K562 (cell line): ENCODE measurements around the gene CHRNE. TPM values are rescaled to one million over a fixed set of nuclear protein-coding genes. Genes with fewer than 3 reads are reported as not detected.
A peak's percentile ranks its signal among the peaks of the same experiment; 100 is the strongest.

Experiments
- FOXA3 ChIP-seq, 2 experiments: fragments of 450-650 bp in 1 of 2; sonication (generic) in 1 of 2; formaldehyde crosslinking; IDR thresholded peaks in 1 of 2; conservative IDR thresholded peaks in 1 of 2; 2 replicates each; pipeline versions ENCODE4 v1.4.0 to v1.8.0; 2020 to 2022; ENCODE audit warnings: mild to moderate bottlenecking in 2 of 2, missing genetic modification reagents in 1 of 2
- HDAC3 ChIP-seq: fragments of 450-650 bp; IDR thresholded peaks from 2 replicates; pipeline ENCODE4 v1.6.1; 2018; ENCODE audit warnings: borderline replicate concordance, mild to moderate bottlenecking, moderate library complexity; ENCODE audit not compliant: partially characterized antibody
- HEY1 ChIP-seq: fragments of 250-450 bp; sonication (Bioruptor Pico); IDR thresholded peaks from 2 replicates; pipeline ENCODE4 v1.5.0; 2020; ENCODE audit warnings: mild to moderate bottlenecking, moderate library complexity, borderline replicate concordance
- HNRNPH1 ChIP-seq: fragments of 200-400 bp; formaldehyde crosslinking; optimal IDR thresholded peaks from 2 replicates; pipeline ENCODE3; 2017; ENCODE audit warnings: low read depth, mild to moderate bottlenecking, low read length, moderate library complexity
- KAT2B ChIP-seq: IDR thresholded peaks from one replicate; pipeline ENCODE4 v1.6.1; 2012; ENCODE audit warnings: low read depth, mild to moderate bottlenecking, control low read depth, inconsistent platforms, low read length, moderate library complexity
- NFYB ChIP-seq: IDR thresholded peaks from 2 replicates; pipeline ENCODE4 v1.6.1; 2011; ENCODE audit warnings: mild to moderate bottlenecking, moderate library complexity; ENCODE audit not compliant: insufficient read length; ENCODE audit errors: extremely low read depth
- NR2C2 ChIP-seq, 2 experiments: fragments of 200-800 bp in 1 of 2; sonication (Bioruptor generic) in 1 of 2; sonication (generic) in 1 of 2; formaldehyde crosslinking in 1 of 2; IDR thresholded peaks; 2 replicates each; pipeline versions ENCODE4 v1.6.1 to v1.8.0; 2016 to 2022; ENCODE audit warnings: mild to moderate bottlenecking in 1 of 2, missing compliant biosample characterization in 1 of 2, missing genetic modification characterization in 1 of 2, missing genetic modification reagents in 1 of 2
- NRF1 ChIP-seq, 2 experiments: fragments of 450-650 bp; IDR thresholded peaks in 1 of 2; conservative IDR thresholded peaks in 1 of 2; 2 replicates each; pipeline ENCODE4 v1.6.1; 2014; ENCODE audit warnings: mild to moderate bottlenecking in 2 of 2
- PCBP2 ChIP-seq: fragments of 200-400 bp; formaldehyde crosslinking; IDR thresholded peaks from 2 replicates; pipeline ENCODE4 v1.6.1; 2018; ENCODE audit warnings: low read length, low read depth, mild to moderate bottlenecking, moderate library complexity; ENCODE audit not compliant: poor library complexity, severe bottlenecking
- PHF21A ChIP-seq: fragments of 450-650 bp; IDR thresholded peaks from 2 replicates; pipeline ENCODE4 v1.6.1; 2017; ENCODE audit warnings: low read depth, borderline replicate concordance
- PHF8 ChIP-seq: fragments of 200-600 bp; sonication (generic); IDR thresholded peaks from 2 replicates; pipeline ENCODE4 v1.6.1; 2012; ENCODE audit warnings: mixed run types, mild to moderate bottlenecking, inconsistent platforms, low read length, moderate library complexity, borderline replicate concordance
- POLR3A ChIP-seq: IDR thresholded peaks from 2 replicates; pipeline ENCODE4 v1.6.1; 2011; ENCODE audit warnings: borderline replicate concordance, mild to moderate bottlenecking, moderate library complexity; ENCODE audit not compliant: insufficient read length, insufficient read depth; ENCODE audit errors: extremely low read depth
- STAT5A ChIP-seq: IDR thresholded peaks from 2 replicates; pipeline ENCODE4 v1.6.1; 2012; ENCODE audit warnings: low read length, inconsistent platforms, borderline replicate concordance
- TFAM ChIP-seq: fragments of 250-450 bp; sonication (Bioruptor Pico); conservative IDR thresholded peaks from 2 replicates; pipeline ENCODE4 v1.5.0; 2021; ENCODE audit warnings: mild to moderate bottlenecking, moderate library complexity
- USF2 ChIP-seq: sonication (generic); formaldehyde crosslinking; IDR thresholded peaks from 2 replicates; pipeline ENCODE4 v1.5.0; 2020; ENCODE audit warnings: missing genetic modification reagents
- ZBTB5 ChIP-seq: fragments of 450-650 bp; IDR thresholded peaks from 2 replicates; pipeline ENCODE4 v1.6.1; 2017; ENCODE audit warnings: antibody characterized with exemption
- ZFP1 ChIP-seq: fragments of 450-650 bp; formaldehyde crosslinking; IDR thresholded peaks from 2 replicates; pipeline ENCODE4 v1.4.0; 2020; ENCODE audit warnings: mild to moderate bottlenecking, mixed read lengths
- ZNF24 ChIP-seq: fragments of 450-650 bp; IDR thresholded peaks from 2 replicates; pipeline ENCODE4 v1.6.1; 2016
- ZNF263 ChIP-seq: sonication (generic); formaldehyde crosslinking; IDR thresholded peaks from 2 replicates; pipeline ENCODE4 v1.8.0; 2022; ENCODE audit warnings: mild to moderate bottlenecking, missing genetic modification reagents, borderline replicate concordance
- ZNF584 ChIP-seq: fragments of 200-800 bp; sonication (Bioruptor generic); IDR thresholded peaks from 2 replicates; pipeline ENCODE4 v1.6.1; 2016; ENCODE audit warnings: low read depth, mild to moderate bottlenecking, missing genetic modification characterization, missing compliant biosample characterization
- ZNF699 ChIP-seq: fragments of 250-450 bp; sonication (Bioruptor Pico); IDR thresholded peaks from 2 replicates; pipeline ENCODE4 v1.8.0; 2021; ENCODE audit warnings: mild to moderate bottlenecking, moderate library complexity; ENCODE audit not compliant: insufficient replicate concordance
- polyA plus RNA-seq, 8 experiments: library from polyadenylated mRNA; depleted of rRNA in 4 of 8; stranded (reverse) in 5 of 8; unstranded in 3 of 8; fragments of >200 nt; fragmentation: Nextera tagmentation in 2 of 8; fragmentation: Illumina TruSeq in 1 of 8; extraction: Ambion mirVana in 2 of 8; extraction: Trizol in 1 of 8; gene quantifications; 2 replicates each; pipeline versions ENCODE4 v1.2.1 to v1.2.3, GENCODE V29; 2011 to 2014; ENCODE audit warnings: inconsistent platforms in 1 of 8, missing spikeins in 1 of 8
- total RNA-seq, 7 experiments: library from RNA; depleted of rRNA in 6 of 7; stranded (reverse); fragments of >200 nt in 6 of 7; fragmentation: Illumina TruSeq in 2 of 7; extraction: Trizol in 2 of 7; gene quantifications; 2 replicates each; pipeline versions ENCODE4 v1.2.1 to v1.2.3, GENCODE V29; 2011 to 2021; ENCODE audit warnings: low replicate concordance in 1 of 7
- TF ChIP-seq, protein P1 (sequence below): fragments of 450-650 bp; IDR thresholded peaks from 2 replicates; pipeline ENCODE4 v1.6.1; 2014; ENCODE audit warnings: low read depth, mild to moderate bottlenecking, moderate library complexity, borderline replicate concordance

Gene CHRNE
- total and polyA plus RNA-seq, 9 of the 15 experiments (the other 6 are each of a cell fraction or from before 2014, with no cell fraction given): not detected

GRCh38 chr17:4948166-4948930 lies 45.5 kb upstream of the CHRNE start, which contains the start of gene PFN1 (continued):
- TF ChIP-seq HNRNPH1 (no peak), NFYB (no peak), PHF8 (peak; percentile 71), HEY1 (CRISPR knock-in tag) (no peak), PCBP2 (no peak), POLR3A (no peak), NR2C2 (CRISPR knock-in tag; IDR thresholded peaks at IDR 0.05) (0 out of 2 replicates have a peak, but pooled peaks have one; percentile 16), NR2C2 (tag; IDR thresholded peaks at IDR 0.05) (no peak), ZFP1 (CRISPR knock-in tag) (no peak), STAT5A (no peak), ZBTB5 (no peak), FOXA3 (CRISPR knock-in tag; conservative IDR thresholded peaks at IDR 0.05 in 1 of 2, IDR thresholded peaks at IDR 0.05 in 1 of 2) (no peak), HDAC3 (no peak), PHF21A (no peak), ZNF24 (no peak), TFAM (CRISPR knock-in tag) (no peak), USF2 (CRISPR knock-in tag) (no peak), ZNF263 (CRISPR knock-in tag) (no peak), KAT2B (no peak), ZNF584 (CRISPR knock-in tag) (0 out of 2 replicates have a peak, but pooled peaks have one; percentile 10), NRF1 (conservative IDR thresholded peaks at IDR 0.05 in 1 of 2, IDR thresholded peaks at IDR 0.05 in 1 of 2) (no peak), ZNF699 (CRISPR knock-in tag) (no peak)
- TF ChIP-seq, protein P1, sequence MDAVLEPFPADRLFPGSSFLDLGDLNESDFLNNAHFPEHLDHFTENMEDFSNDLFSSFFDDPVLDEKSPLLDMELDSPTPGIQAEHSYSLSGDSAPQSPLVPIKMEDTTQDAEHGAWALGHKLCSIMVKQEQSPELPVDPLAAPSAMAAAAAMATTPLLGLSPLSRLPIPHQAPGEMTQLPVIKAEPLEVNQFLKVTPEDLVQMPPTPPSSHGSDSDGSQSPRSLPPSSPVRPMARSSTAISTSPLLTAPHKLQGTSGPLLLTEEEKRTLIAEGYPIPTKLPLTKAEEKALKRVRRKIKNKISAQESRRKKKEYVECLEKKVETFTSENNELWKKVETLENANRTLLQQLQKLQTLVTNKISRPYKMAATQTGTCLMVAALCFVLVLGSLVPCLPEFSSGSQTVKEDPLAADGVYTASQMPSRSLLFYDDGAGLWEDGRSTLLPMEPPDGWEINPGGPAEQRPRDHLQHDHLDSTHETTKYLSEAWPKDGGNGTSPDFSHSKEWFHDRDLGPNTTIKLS: no peak
